COLO829 (cell line): ENCODE measurements around the gene GMPPB.
A peak's percentile ranks its signal among the peaks of the same experiment; 100 is the strongest.
"Not testable (repeated sequence)": the region's sequence is repeated elsewhere in the genome, so short reads cannot be mapped to it uniquely, and the experiment has no call there.

Experiments
- DNase-seq: peaks from one replicate; pipeline ENCODE4 v3.0.0; 2012; ENCODE audit warnings: low spot score

Gene GMPPB

GRCh38 chr3:49689908-49690624, 33.7 kb downstream of the GMPPB start:
- DNase-seq, result not testable (repeated sequence)

DNA sequence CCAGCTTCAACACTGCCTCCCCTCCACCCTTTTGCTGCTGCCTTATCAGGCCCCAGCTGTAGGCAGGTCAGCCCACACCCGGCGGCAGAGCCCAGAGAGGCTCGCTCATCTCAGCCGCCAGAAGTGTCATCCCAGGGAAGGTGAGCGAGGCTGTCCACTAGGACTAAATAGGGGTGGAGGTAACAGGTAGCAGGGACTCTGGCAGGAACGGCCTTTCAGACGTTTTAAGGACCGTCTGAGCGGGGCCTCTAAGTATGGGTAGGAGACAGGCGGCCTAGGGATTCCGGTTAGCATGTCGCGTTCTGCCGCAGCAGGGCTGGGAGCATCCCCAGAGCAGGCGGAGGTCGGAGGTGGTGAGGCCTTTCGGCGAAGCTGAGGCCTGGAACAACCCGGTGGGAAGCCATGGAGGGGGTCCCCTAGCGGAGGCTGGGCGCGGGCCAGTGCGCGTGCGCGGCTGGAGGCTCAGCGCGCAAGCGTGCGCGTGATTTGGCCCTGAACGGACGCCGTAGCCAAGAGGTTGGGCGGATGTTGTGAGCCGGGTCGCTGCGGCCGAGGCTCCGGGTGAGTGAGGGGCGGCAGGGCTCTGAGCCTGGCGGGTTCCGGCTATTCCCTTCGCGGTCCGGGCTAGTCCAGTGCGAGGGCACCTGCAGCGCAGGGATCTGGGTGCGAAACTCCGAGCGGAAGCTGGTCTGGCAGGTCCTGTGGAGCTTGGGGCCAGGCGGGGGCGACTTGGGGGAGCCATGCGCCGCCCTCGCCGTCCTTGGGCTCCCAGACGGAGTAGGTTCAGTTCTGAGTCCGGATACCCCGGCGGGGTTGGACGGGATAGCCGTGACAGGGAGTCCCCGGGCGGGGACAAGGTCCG, 34.5 kb downstream of the GMPPB start, which contains the start of the genes MST1 and RNF123:
Gene MST1 (minus strand): TSS at position 429 of the 862 bp plus-strand sequence. CDS start 783 bp downstream, outside the sequence.
Gene RNF123 (plus strand): TSS at position 512 of the 862 bp plus-strand sequence. CDS start 1,609 bp downstream, outside the sequence.
- DNase-seq, result peak; percentile 97

GRCh38 chr3:49688338-49689045, 35.3 kb downstream of the GMPPB start:
- not testable (repeated sequence) for DNase-seq

GRCh38 chr3:49687424-49687795, 36.3 kb downstream of the GMPPB start:
- not testable (repeated sequence) for DNase-seq

- not testable (repeated sequence) for DNase-seq
Measured at GRCh38 chr3:49686769-49687423, 36.9 kb downstream of the GMPPB start.

- DNase-seq, result not testable (repeated sequence)
Measured at GRCh38 chr3:49686346-49686745, 37.4 kb downstream of the GMPPB start.

GRCh38 chr3:49685846-49686245, 37.9 kb downstream of the GMPPB start:
- DNase-seq, result not testable (repeated sequence)

DNA sequence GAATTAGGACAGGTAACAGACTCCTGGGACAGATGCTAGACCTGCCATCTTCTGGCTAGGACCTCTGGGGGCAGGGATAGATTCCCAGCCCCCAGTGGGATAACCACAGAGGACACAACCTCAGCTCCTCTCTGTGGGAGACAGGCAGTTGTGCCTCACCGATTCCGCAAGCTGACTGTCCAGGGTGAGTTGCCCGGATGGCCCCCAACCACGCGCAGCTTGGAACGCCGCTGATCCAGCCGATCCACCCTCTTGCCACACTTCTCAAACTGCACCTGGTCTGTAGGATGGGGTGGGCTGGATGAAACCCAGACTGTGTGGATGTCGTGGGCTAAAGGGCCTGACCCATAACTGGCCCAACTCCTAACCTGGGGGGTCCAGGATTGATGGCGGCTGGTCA, 38.6 kb downstream of the GMPPB start:
- not testable (repeated sequence) for DNase-seq

DNA sequence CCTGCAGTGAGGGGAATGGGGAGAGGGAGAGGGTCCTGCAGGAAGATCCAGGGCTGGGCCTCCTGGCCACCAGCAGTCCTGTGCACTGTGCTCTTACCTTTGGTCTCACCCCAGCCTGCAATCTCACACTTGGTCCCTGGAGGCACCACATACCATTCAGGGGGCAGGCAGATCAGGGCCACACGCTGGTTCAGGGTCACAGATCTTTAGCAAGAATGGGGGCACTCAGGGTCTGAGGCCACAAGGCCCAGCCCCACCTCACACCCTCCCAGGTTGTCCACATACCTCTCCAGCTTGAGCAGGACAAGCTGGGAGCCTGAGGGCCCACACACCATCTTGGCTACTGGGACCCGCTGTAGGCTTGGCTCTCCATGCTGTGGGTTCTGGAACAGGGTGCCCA, 39.3 kb downstream of the GMPPB start:
- DNase-seq, result not testable (repeated sequence)

DNA sequence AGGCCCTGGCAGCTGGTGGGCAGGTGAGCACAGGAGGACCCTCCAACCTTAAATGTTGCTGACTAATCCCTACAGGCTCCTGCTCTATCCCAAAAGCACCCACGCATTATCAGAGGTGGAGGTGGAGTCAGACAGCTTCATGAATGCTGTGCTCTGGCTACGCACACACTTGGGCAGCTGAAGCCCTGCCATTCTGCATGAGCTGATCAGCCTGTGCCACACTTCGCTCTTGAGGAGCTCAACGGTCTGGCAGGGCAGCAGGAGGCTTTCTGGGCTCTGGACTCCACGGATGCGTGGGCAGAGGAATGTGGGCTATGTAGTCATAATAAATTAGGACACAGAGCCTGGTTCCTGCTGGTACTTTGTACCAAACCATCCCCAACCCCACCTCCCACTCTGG, 40.6 kb downstream of the GMPPB start:
- DNase-seq, result no peak

DNA sequence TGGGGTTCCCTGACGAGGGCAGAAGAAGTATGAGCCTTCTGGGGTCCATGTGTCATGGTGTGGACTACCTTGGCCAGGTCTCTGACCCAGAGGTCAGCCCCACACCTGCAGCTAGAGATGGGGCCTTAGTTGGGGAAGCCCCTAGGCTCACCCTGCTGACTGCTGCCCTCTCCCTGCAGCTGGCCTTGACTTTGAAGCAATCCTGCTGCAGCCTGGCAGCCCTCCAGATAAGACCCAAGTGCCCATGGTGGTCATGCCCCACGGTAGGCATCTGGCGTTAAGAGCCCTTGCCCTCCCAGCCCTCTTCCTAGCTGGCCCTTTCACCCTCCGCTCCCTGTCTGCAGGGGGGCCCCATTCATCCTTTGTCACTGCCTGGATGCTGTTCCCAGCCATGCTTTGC, 42.2 kb downstream of the GMPPB start:
- no peak for DNase-seq

- no peak for DNase-seq
Measured at GRCh38 chr3:49681232-49681522, 42.6 kb downstream of the GMPPB start.

GRCh38 chr3:49680493-49681231, 43.1 kb downstream of the GMPPB start:
- DNase-seq, result no peak

DNA sequence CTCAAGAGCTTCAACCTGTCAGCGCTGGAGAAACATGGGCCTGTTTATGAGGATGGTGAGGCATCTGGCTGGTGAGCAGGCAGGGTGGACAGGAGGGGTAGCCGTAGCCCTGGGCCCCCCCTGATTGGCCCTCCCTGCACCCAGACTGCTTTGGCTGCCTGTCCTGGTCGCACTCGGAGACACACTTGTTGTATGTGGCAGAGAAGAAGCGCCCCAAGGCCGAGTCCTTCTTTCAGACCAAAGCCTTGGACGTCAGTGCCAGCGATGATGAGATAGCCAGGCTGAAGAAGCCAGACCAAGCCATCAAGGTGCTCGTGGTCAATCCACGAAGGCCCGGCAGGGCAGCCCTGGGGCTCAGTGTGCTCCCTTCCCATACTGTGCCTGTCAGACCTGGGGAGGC, 47.8 kb downstream of the GMPPB start:
- DNase-seq, result no peak

DNA sequence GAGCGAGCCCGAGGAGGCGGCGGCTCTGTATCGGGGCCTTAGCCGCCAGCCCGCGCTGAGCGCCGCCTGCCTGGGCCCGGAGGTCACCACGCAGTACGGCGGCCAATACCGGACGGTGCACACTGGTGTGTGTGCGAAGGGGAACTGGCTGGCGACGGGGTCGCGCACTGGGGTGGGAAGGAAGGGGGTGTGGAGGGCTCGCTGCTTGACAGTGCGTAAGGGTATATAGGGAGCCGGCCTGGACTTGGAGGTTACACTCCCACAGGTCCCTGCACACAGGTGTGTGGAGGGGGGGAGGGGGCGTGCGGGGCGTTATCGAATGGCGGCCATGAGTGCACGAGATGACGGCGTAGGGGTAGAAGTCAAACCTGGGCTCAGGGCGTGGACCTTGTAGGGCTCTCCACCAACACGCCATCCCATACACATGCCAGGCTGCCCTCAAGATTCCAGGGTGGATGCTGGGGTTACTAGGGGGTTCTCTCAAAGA, 49.2 kb downstream of the GMPPB start:
- no peak for DNase-seq

DNA sequence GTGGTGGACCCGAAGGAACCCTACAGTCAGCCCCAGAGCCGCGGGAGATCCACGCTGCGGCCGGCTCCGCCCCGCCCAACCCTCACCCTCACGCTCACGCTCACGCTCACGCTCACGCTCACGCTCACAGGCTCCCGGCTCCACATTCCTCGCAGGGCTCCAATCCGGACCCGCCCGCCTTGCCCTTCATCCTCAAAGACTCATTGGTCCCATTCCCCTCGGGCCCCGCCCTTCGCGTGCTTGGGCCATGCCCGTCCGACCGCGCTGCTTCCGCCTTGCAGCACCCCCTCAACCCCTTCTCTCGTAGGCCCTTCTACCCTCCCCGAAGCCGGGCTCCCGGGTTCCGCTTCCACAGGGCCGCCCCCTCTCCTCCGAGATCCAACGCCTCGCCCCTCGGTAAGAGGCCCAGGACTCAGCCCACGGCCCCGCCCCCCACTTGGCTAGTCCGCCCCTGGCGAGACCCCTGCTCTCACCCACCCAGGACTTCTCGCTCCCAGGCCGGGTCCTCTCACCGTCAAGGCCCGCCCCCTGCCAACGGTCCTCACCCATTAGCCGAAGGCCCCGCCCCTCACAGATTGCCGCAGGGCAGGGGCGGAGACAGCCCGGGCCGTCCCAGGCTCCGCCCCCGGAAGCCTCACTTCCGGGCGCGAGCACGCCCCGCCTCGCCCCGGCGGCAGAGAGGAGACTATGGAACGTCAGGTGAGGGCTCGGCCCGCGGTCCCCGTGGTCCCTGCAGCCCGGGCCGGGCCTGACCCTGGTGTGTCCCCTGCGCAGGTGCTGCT, 49.8 kb downstream of the GMPPB start, which contains the start of gene APEH:
Gene APEH (plus strand): TSS at position 637 of the 782 bp plus-strand sequence. CDS start 51 bp downstream, at position 688.
- peak; percentile 98 for DNase-seq

DNA sequence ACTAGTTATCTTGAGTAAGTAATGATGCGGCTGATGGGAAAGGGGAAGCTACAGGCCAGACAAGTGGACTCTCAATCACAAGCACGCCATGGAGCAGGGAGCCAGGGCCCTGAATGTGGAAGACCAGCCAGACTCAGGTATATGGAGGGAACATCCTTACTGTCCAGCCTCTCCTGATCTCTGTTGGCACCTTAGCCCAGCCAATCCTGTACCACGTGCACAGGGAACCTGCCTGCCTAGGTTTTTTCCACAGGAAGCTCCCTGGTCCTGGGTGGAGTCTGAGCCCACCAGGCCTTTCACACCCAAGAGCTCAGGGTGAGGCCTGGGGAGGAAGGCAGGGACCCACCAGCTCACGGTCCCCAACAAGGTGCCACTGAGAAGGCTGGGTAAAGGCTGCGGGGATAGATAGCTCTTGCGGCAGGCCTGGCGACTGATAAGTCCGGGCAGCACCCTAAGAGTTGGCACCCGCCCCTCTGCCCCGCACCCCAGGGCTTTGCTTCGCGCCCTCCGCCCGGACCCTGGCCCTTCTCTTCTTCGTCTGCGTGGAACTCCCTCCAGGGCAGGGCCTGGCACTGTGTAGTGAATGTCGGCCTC, 50.5 kb downstream of the GMPPB start:
- peak; percentile 42 for DNase-seq

GRCh38 chr3:49671291-49672288, 52.2 kb downstream of the GMPPB start:
- DNase-seq, result peak; percentile 88

- DNase-seq, result no peak
Measured at GRCh38 chr3:49670940-49671290, 52.8 kb downstream of the GMPPB start.
